Peyer's patch (tissue), 4 donors: Measurements from ENCODE around the gene NUMBL. TPM values are rescaled to one million over a fixed set of nuclear protein-coding genes. Genes with fewer than 3 reads are reported as not detected.

Experiments used
- DNase-seq, 3 donors: peaks; one replicate each; pipeline ENCODE4 v3.0.0-alpha.2; 2017 to 2019
- H3K27ac ChIP-seq, 4 donors: fragments of 200-600 bp; sonication (generic); one replicate each; pipeline ENCODE4 v1.5.1; 2016 to 2019
- H3K27me3 ChIP-seq, 2 donors: fragments of 200-600 bp; sonication (generic); one replicate each; pipeline ENCODE4 v1.5.1; 2019
- H3K36me3 ChIP-seq, 3 donors: fragments of 200-600 bp; sonication (generic); one replicate each; pipeline ENCODE4 v1.5.1; 2016 to 2019
- H3K4me1 ChIP-seq, 4 donors: fragments of 200-600 bp; sonication (generic); one replicate each; pipeline ENCODE4 v1.5.1; 2016 to 2019
- H3K4me3 ChIP-seq, 4 donors: fragments of 200-600 bp; sonication (generic); 1 replicate in 3 of 4; 2 replicates in 1 of 4; pipeline ENCODE4 v1.5.1; 2016 to 2019; ENCODE audit warnings: mild to moderate bottlenecking in 1 of 4
- H3K9me3 ChIP-seq, 4 donors: fragments of 200-600 bp; sonication (generic); one replicate each; pipeline ENCODE4 v1.5.1; 2016 to 2019; ENCODE audit warnings: mild to moderate bottlenecking in 1 of 4
- CTCF ChIP-seq, 6 experiments: fragments of 450-650 bp in 4 of 6; fragments of 200-600 bp in 2 of 6; sonication (generic) in 1 of 6; IDR thresholded peaks; one replicate each; pipeline ENCODE4 v1.5.1; 2017 to 2019; ENCODE audit warnings: antibody characterized with exemption in 6 of 6, mild to moderate bottlenecking in 3 of 6, moderate library complexity in 1 of 6
- POLR2A ChIP-seq, 2 donors: fragments of 450-650 bp; IDR thresholded peaks; one replicate each; pipeline ENCODE4 v1.5.1; 2017; ENCODE audit warnings: antibody characterized with exemption in 2 of 2, mild to moderate bottlenecking in 2 of 2, moderate library complexity in 2 of 2
- total RNA-seq, 4 donors: library from RNA; depleted of rRNA; stranded (reverse); fragments of >200 nt; gene quantifications; one replicate each; pipeline ENCODE4 v1.1.0, GENCODE V29; 2016

NUMBL gene
- total RNA-seq, 4 donors from 2014 or later: 10.9 to 151 (median 27.9) TPM

DNA sequence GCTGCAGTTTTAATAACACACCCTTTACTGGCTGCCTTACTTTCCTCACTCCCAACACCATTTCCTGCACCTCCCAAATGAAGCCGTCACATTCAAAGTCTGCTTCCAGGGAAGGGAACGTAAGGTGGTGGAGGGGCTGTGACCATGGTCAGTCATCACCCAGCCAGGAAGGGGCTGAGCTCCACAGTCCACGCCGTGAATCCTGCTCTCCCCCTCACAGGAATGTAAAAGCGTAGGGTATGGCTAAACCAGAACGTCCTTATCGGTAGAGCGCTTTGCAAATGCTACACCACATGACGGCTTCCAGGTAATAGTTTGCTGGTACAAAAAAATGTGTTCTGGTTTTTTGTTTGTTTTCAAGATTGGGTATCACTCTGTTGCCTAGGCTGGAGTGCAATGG is 7.0 kb downstream of the NUMBL start:
- H3K4me3 ChIP-seq: no peak overlapping the region
- TF ChIP-seq CTCF (IDR thresholded peaks at IDR 0.05) (no peak), POLR2A (IDR thresholded peaks at IDR 0.05) (no peak)

GRCh38 chr19:40682431-40682964 is 8.0 kb downstream of the NUMBL start:
- TF ChIP-seq POLR2A (IDR thresholded peaks at IDR 0.05) (no peak), CTCF (IDR thresholded peaks at IDR 0.05) (no peak)
- H3K4me1 ChIP-seq: no peaks in the 10 kb centered on the region
- no peaks in the 10 kb centered on the region for H3K9me3 ChIP-seq
- no peak for DNase-seq
- H3K27me3 ChIP-seq: no peaks in the 10 kb centered on the region
- H3K27ac ChIP-seq: no peak overlapping the region
- H3K4me3 ChIP-seq: no peak overlapping the region
- peaks cover 0 to 67% (median 0%) of the 10 kb centered on the region in 3 donors for H3K36me3 ChIP-seq

More for the DNA sequence above, 7.0 kb downstream of the NUMBL start:
- H3K4me1 ChIP-seq: peaks cover 0 to 7% (median 0%) of the 10 kb centered on the region in 4 donors
- no peak overlapping the region for H3K27ac ChIP-seq
- peaks cover 0 to 58% (median 0%) of the 10 kb centered on the region in 3 donors for H3K36me3 ChIP-seq
- no peak for DNase-seq
- no peaks in the 10 kb centered on the region for H3K27me3 ChIP-seq
- H3K9me3 ChIP-seq: no peaks in the 10 kb centered on the region

GRCh38 chr19:40681039-40681438 is 9.4 kb downstream of the NUMBL start:
- Histone ChIP-seq H3K9me3 (no peaks in the 10 kb centered on the region), H3K27me3 (no peaks in the 10 kb centered on the region), H3K36me3 (peaks cover 0 to 81% (median 0%) of the 10 kb centered on the region in 3 donors), H3K27ac (no peak overlapping the region), H3K4me1 (no peaks in the 10 kb centered on the region), H3K4me3 (no peak overlapping the region)
- DNase-seq: no peak
- TF ChIP-seq POLR2A (IDR thresholded peaks at IDR 0.05) (no peak), CTCF (IDR thresholded peaks at IDR 0.05) (no peak)

GRCh38 chr19:40677156-40677555 is 13.3 kb downstream of the NUMBL start:
- no peak for DNase-seq
- H3K36me3 ChIP-seq: peaks cover 0 to 84% (median 0%) of the 10 kb centered on the region in 3 donors
- H3K4me1 ChIP-seq: no peaks in the 10 kb centered on the region
- no peak overlapping the region for H3K27ac ChIP-seq
- no peaks in the 10 kb centered on the region for H3K9me3 ChIP-seq
- no peaks in the 10 kb centered on the region for H3K27me3 ChIP-seq
- no peak overlapping the region for H3K4me3 ChIP-seq
- TF ChIP-seq CTCF (IDR thresholded peaks at IDR 0.05): no peak
- TF ChIP-seq POLR2A (IDR thresholded peaks at IDR 0.05): no peak

- Histone ChIP-seq H3K4me1 (no peaks in the 10 kb centered on the region), H3K27ac (no peak overlapping the region), H3K9me3 (no peaks in the 10 kb centered on the region), H3K4me3 (no peak overlapping the region), H3K27me3 (no peaks in the 10 kb centered on the region), H3K36me3 (peaks cover 0 to 94% (median 0%) of the 10 kb centered on the region in 3 donors)
- TF ChIP-seq CTCF (IDR thresholded peaks at IDR 0.05) (no peak), POLR2A (IDR thresholded peaks at IDR 0.05) (no peak)
- DNase-seq: no peak
Observed at GRCh38 chr19:40674291-40674690, 16.2 kb downstream of the NUMBL start.

DNA sequence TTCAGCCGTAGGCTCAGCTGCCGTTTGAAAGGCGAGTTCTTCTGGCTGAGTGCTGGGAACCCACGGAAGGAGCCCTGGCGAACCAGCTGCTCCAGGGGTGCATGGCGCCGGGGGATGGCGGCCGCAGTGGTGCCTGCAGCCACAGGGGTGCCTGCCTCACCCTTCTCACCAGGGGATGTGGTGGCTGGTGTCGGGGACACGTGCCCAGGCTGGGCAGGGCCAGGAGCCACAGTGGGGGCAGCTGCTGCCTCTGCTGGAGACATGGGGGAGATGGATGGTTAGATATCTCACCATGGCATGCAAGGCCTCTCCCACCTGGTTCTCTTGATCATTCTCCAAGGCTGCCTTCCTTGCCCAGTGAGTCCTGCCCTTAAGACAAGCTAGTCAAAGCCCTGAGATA is 17.1 kb downstream of the NUMBL start:
- TF ChIP-seq POLR2A (IDR thresholded peaks at IDR 0.05) (no peak), CTCF (IDR thresholded peaks at IDR 0.05) (no peak)

More for the DNA sequence above, 17.1 kb downstream of the NUMBL start:
- H3K4me3 ChIP-seq: no peak overlapping the region
- no peak for DNase-seq
- no peak overlapping the region for H3K27ac ChIP-seq
- H3K9me3 ChIP-seq: no peaks in the 10 kb centered on the region
- no peaks in the 10 kb centered on the region for H3K4me1 ChIP-seq
- H3K27me3 ChIP-seq: no peaks in the 10 kb centered on the region
- peaks cover 0 to 94% (median 0%) of the 10 kb centered on the region in 3 donors for H3K36me3 ChIP-seq
